Endothelial cell of umbilical vein (primary cell): ENCODE data around the gene MT1F. TPM values are rescaled to one million over a fixed set of nuclear protein-coding genes. Genes with fewer than 3 reads are reported as not detected.

Experiments used
- BruUV-seq: library from RNA; stranded (reverse); fragments of 400-500 nt; replicated peaks from 2 replicates; lab custom pipeline; 2021; lab: Mats Ljungman, UMichigan
- CTCF ChIA-PET: fragments of 300-600, 350-600 bp; sonication (Branson Sonifier 250); formaldehyde crosslinking; loops from one replicate; lab custom pipeline; 2021; ENCODE audit warnings: antibody characterized with exemption, inconsistent platforms; lab: Charles Lee
- POLR2A ChIA-PET: fragments of 300-600, 350-600 bp; sonication (Branson Sonifier 250); formaldehyde crosslinking; loops from one replicate; lab custom pipeline; 2021; ENCODE audit warnings: antibody characterized with exemption, inconsistent platforms; lab: Charles Lee
- DNase-seq: peaks from one replicate; pipeline ENCODE4 v3.0.0-alpha.2; 2011; ENCODE audit warnings: low read depth, low spot score
- FAIRE-seq: peaks from 2 replicates; lab custom pipeline; 2011; peaks lifted over from hg19 to GRCh38; lab: Jason Lieb, UNC
- H2AFZ ChIP-seq: 2 replicates; pipeline ENCODE4 v1.6.0; 2012; ENCODE audit warnings: low read depth, low read length, control low read depth, inconsistent platforms
- H3K27ac ChIP-seq: 2 replicates; pipeline ENCODE4 v1.5.1; 2011; ENCODE audit warnings: low read depth, mild to moderate bottlenecking, control low read depth, low read length, moderate library complexity; ENCODE audit not compliant: insufficient read depth
- H3K27me3 ChIP-seq, 2 experiments: 2 replicates each; pipeline versions ENCODE4 v1.6.0 to v1.6.1; 2011; ENCODE audit warnings: low read length in 2 of 2, mixed read lengths in 1 of 2; ENCODE audit not compliant: control insufficient read depth in 2 of 2, insufficient read depth in 2 of 2
- H3K36me3 ChIP-seq, 2 experiments: 2 replicates in 1 of 2; 3 replicates in 1 of 2; pipeline ENCODE4 v1.5.1; 2011; ENCODE audit warnings: low read length in 2 of 2, mild to moderate bottlenecking in 1 of 2, moderate library complexity in 1 of 2; ENCODE audit not compliant: control insufficient read depth in 2 of 2, insufficient read depth in 2 of 2; ENCODE audit errors: extremely low read depth in 1 of 2
- H3K4me1 ChIP-seq: 3 replicates; pipeline ENCODE4 v1.5.1; 2011; ENCODE audit warnings: mild to moderate bottlenecking, low read length; ENCODE audit not compliant: control insufficient read depth, insufficient read depth; ENCODE audit errors: extremely low read depth
- H3K4me2 ChIP-seq: 2 replicates; pipeline ENCODE4 v1.6.1; 2011; ENCODE audit warnings: low read length, control low read depth, mixed read lengths; ENCODE audit not compliant: insufficient read depth
- H3K4me3 ChIP-seq, 3 experiments: fragments of 200-600 bp in 1 of 3; sonication (generic), shearing (Covaris generic) in 1 of 3; replicated peaks in 1 of 3; 2 replicates each; pipeline ENCODE4 v1.5.1; 2011 to 2016; ENCODE audit warnings: control low read depth in 3 of 3, low read length in 3 of 3, mild to moderate bottlenecking in 2 of 3, inconsistent platforms in 1 of 3, low read depth in 1 of 3, moderate library complexity in 1 of 3; ENCODE audit not compliant: insufficient read depth in 1 of 3
- H3K79me2 ChIP-seq: 2 replicates; pipeline ENCODE4 v1.6.0; 2012; ENCODE audit warnings: low read length, inconsistent platforms; ENCODE audit not compliant: control insufficient read depth, insufficient read depth
- H3K9ac ChIP-seq: replicated peaks from 2 replicates; pipeline ENCODE3; 2011; ENCODE audit warnings: low read length, control low read depth; ENCODE audit not compliant: insufficient read depth; ENCODE audit errors: extremely low read depth
- H3K9me1 ChIP-seq: replicated peaks from 3 replicates; pipeline ENCODE4 v1.6.0; 2011; ENCODE audit warnings: mild to moderate bottlenecking, low read length; ENCODE audit not compliant: control insufficient read depth, insufficient read depth; ENCODE audit errors: extremely low read depth
- H3K9me3 ChIP-seq: replicated peaks from 2 replicates; pipeline ENCODE4 v1.5.1; 2012; ENCODE audit warnings: low read length, inconsistent platforms; ENCODE audit not compliant: control insufficient read depth, insufficient read depth
- H4K20me1 ChIP-seq: replicated peaks from 2 replicates; pipeline ENCODE3; 2011; ENCODE audit warnings: mild to moderate bottlenecking, low read length; ENCODE audit not compliant: control insufficient read depth, insufficient read depth; ENCODE audit errors: extremely low read depth
- CTCF ChIP-seq, 2 donors: IDR thresholded peaks; 1 replicate in 1 of 2; 2 replicates in 1 of 2; pipeline ENCODE4 v1.5.1; 2011; ENCODE audit warnings: low read length in 2 of 2, mild to moderate bottlenecking in 2 of 2, moderate library complexity in 2 of 2, control low read depth in 1 of 2, inconsistent platforms in 1 of 2, low read depth in 1 of 2; ENCODE audit not compliant: insufficient read depth in 1 of 2; ENCODE audit errors: extremely low read depth in 1 of 2
- EZH2 ChIP-seq: IDR thresholded peaks from 2 replicates; pipeline ENCODE4 v1.6.1; 2012; ENCODE audit warnings: borderline replicate concordance, low read depth, mild to moderate bottlenecking, moderate library complexity, low read length, inconsistent platforms; ENCODE audit not compliant: severe bottlenecking
- FOS ChIP-seq: IDR thresholded peaks from 2 replicates; pipeline ENCODE4 v1.6.1; 2011; ENCODE audit warnings: mild to moderate bottlenecking, low read length, moderate library complexity, borderline replicate concordance; ENCODE audit not compliant: insufficient read depth
- GATA2 ChIP-seq: IDR thresholded peaks from 2 replicates; pipeline ENCODE4 v1.7.0; 2011; ENCODE audit warnings: low read depth, mild to moderate bottlenecking, moderate library complexity, mixed read lengths, low read length; ENCODE audit not compliant: insufficient read length, insufficient read depth
- JUN ChIP-seq: IDR thresholded peaks from 2 replicates; pipeline ENCODE4 v1.6.1; 2011; ENCODE audit warnings: borderline replicate concordance, low read depth; ENCODE audit not compliant: insufficient read length, insufficient read depth
- MAX ChIP-seq: IDR thresholded peaks from 2 replicates; pipeline ENCODE4 v1.6.1; 2011; ENCODE audit not compliant: insufficient read depth, insufficient read length
- MYC ChIP-seq: IDR thresholded peaks from one replicate; pipeline ENCODE4 v1.6.1; 2011; ENCODE audit warnings: mild to moderate bottlenecking, low read depth, low read length
- POLR2A ChIP-seq: IDR thresholded peaks from 2 replicates; pipeline ENCODE4 v1.6.1; 2012; ENCODE audit warnings: low read depth, mild to moderate bottlenecking, control low read depth, low read length
- POLR2AphosphoS5 ChIP-seq: IDR thresholded peaks from 2 replicates; pipeline ENCODE4 v1.6.1; 2012; ENCODE audit warnings: low read depth, mild to moderate bottlenecking, control low read depth, low read length, moderate library complexity; ENCODE audit not compliant: insufficient read depth
- dilution Hi-C: fragments of 300-500 bp; cut with MboI; formaldehyde crosslinking; loops from one replicate; pipeline ENCODE4 v1.15.0; 2019; ENCODE audit warnings: low sequenced_read_pairs; ENCODE audit not compliant: extremely low pct_ligation_motif_present
- intact Hi-C: fragments of 100-400 bp; cut with micrococcal nuclease; formaldehyde crosslinking; loops from one replicate; pipeline ENCODE4 v1.10.0; 2022
- polyA plus RNA-seq, 4 experiments: library from polyadenylated mRNA; depleted of rRNA in 3 of 4; stranded (reverse) in 3 of 4; unstranded in 1 of 4; fragments of >200 nt; gene quantifications; 2 replicates each; pipeline versions ENCODE4 v1.2.1 to v1.2.3, GENCODE V29; 2011 to 2012; ENCODE audit warnings: missing spikeins in 1 of 4
- total RNA-seq: library from RNA; stranded (reverse); gene quantifications from 2 replicates; pipeline ENCODE4 v1.2.3, GENCODE V29; 2021

Gene MT1F
- total and polyA plus RNA-seq, 2 donors (not counting 3 experiments of a cell fraction or from before 2014, with no cell fraction given), result 2.2 to 2.6 TPM

DNA sequence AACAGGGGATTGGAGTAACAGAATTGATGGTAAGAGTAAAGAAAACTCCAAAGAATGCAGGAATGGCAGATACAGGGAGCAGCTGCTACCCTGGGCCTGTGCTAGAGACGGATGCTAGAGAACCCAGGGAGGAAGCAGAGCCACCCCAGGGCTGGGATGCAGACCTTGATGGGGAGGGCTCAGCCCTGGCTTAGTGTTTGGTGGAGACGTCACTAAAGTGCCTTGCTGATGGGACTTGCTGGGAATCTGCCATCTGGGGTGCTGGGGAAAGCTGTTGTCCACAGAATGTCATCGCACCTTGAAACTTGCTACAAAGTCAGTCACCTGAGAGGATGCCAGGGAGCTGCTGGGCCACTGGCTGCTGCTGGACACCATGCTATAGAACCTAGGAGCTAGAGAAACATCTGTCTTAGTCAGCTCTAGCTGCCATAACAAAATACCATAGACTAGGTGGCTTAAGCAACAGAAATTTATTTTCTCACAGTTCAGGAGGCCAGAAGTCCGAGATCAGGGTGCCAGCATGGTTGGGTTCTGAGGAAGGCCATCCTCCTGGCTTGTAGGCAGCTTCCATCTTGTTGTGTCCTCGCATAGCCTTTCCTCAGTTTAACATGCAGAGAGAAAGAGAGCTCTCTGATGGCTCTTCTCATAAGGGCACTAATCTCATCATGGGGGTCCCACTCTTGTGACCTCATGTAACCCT, 39.8 kb downstream of the MT1F start:
- Histone ChIP-seq H3K79me2 (no peaks in the 10 kb centered on the region), H4K20me1 (no peaks in the 10 kb centered on the region), H3K4me2 (no peak overlapping the region), H3K27ac (no peak overlapping the region), H3K9me1 (no peaks in the 10 kb centered on the region), H3K9ac (no peak overlapping the region), H3K36me3 (no peaks in the 10 kb centered on the region), H3K4me1 (no peaks in the 10 kb centered on the region), H3K27me3 (no peaks in the 10 kb centered on the region), H3K4me3 (no peak overlapping the region), H3K9me3 (no peaks in the 10 kb centered on the region), H2AFZ (no peak overlapping the region)
- POLR2A ChIA-PET, result no interaction called here
- intact Hi-C loops, result no loop called here
- dilution Hi-C loops, result no loop called here
- BruUV-seq, result no TSS peak
- DNase-seq (no peak), FAIRE-seq (no peak)
- CTCF ChIA-PET, result interaction anchor here (0.6 kb wide), 1 partner anchor 78 kb away, joined by 3 read pairs; no protein-coding TSS in a partner anchor
- no peak for TF ChIP-seq GATA2
- TF ChIP-seq FOS, result no peak
- TF ChIP-seq POLR2AphosphoS5, result no peak
- no peak for TF ChIP-seq MYC
- no peak for TF ChIP-seq CTCF (IDR thresholded peaks at IDR 0.05; ENCODE audit: extremely low read depth in 1 of 2, insufficient read depth in 1 of 2, low read depth in 1 of 2, low read length in 2 of 2)
- TF ChIP-seq POLR2A, result no peak
- TF ChIP-seq EZH2, result no peak
- TF ChIP-seq MAX, result no peak
- no peak for TF ChIP-seq JUN
